ENCODE results near the gene ST8SIA4.

GRCh38 chr5:100842080-100842479 is 61.0 kb downstream of the ST8SIA4 start:
- no peak for TF ChIP-seq EZH2 (IDR thresholded peaks at IDR 0.05)
- no peak for TF ChIP-seq RAD21 (IDR thresholded peaks at IDR 0.05; ENCODE audit: low read depth)
- no peak for TF ChIP-seq SIN3A (IDR thresholded peaks at IDR 0.05; ENCODE audit: low read depth)
- no peak for TF ChIP-seq CTCF (IDR thresholded peaks at IDR 0.05 in 2 of 3, conservative IDR thresholded peaks at IDR 0.05 in 1 of 3; ENCODE audit: borderline replicate concordance in 1 of 3, insufficient read depth in 1 of 3, low read depth in 2 of 3, low read length in 2 of 3)
- no peak for TF ChIP-seq TCF7L2 (IDR thresholded peaks at IDR 0.05; ENCODE audit: borderline replicate concordance, extremely low read depth, insufficient read depth, insufficient read length)
- TF ChIP-seq ATF3 (IDR thresholded peaks at IDR 0.05), result no peak
- TF ChIP-seq POLR2AphosphoS5 (IDR thresholded peaks at IDR 0.05; ENCODE audit: low read depth, low read length), result no peak
- no peak for TF ChIP-seq EZH2phosphoT487 (IDR thresholded peaks at IDR 0.05; ENCODE audit: borderline replicate concordance)
- TF ChIP-seq MAX (IDR thresholded peaks at IDR 0.05), result no peak
- no peak for TF ChIP-seq ZFX (IDR thresholded peaks at IDR 0.05)
- TF ChIP-seq ZNF274 (IDR thresholded peaks at IDR 0.05; ENCODE audit: low read depth, low read length), result no peak
